Ovary (tissue), 9 donors: ENCODE results near the gene FBXL17. TPM values are rescaled to one million over a fixed set of nuclear protein-coding genes. Genes with fewer than 3 reads are reported as not detected.

ENCODE experiments used
- DNase-seq, 5 donors: peaks; one replicate each; pipeline ENCODE4 v3.0.0-alpha.2; 2019 to 2020
- H3K27ac ChIP-seq, 2 donors: fragments of 200-600 bp; one replicate each; pipeline versions ENCODE4 v1.5.1 to v1.8.0; 2019 to 2022
- H3K27me3 ChIP-seq: fragments of 200-600 bp; one replicate; pipeline ENCODE4 v1.8.0; 2022
- H3K36me3 ChIP-seq: fragments of 200-600 bp; sonication (generic); one replicate; pipeline ENCODE4 v1.5.1; 2019
- H3K4me1 ChIP-seq: one replicate; pipeline ENCODE4 v1.8.1; 2013; ENCODE audit warnings: mild to moderate bottlenecking, moderate library complexity; ENCODE audit not compliant: insufficient read depth
- H3K4me3 ChIP-seq: fragments of 200-600 bp; sonication (generic); one replicate; pipeline ENCODE4 v1.5.1; 2017
- H3K9me3 ChIP-seq, 2 donors: fragments of 200-600 bp in 1 of 2; sonication (generic) in 1 of 2; one replicate each; pipeline versions ENCODE4 v1.5.1 to v1.8.1; 2013 to 2019; ENCODE audit warnings: mild to moderate bottlenecking in 1 of 2, moderate library complexity in 1 of 2
- EP300 ChIP-seq: sonication (generic); formaldehyde crosslinking; IDR thresholded peaks from one replicate; pipeline ENCODE4 v1.6.1; 2017; ENCODE audit warnings: antibody characterized with exemption
- POLR2A ChIP-seq: fragments of 450-650 bp; IDR thresholded peaks from one replicate; pipeline ENCODE4 v1.6.1; 2017; ENCODE audit warnings: antibody characterized with exemption, mild to moderate bottlenecking, moderate library complexity
- WGBS, 3 donors: extraction: QIAGEN DNeasy Blood & Tissue Kit in 1 of 3; methylation state at CpG; one replicate each; pipeline versions ENCODE4 v1.1.5 to v1.1.7; 2013 to 2017; 5-methylcytosine and 5-hydroxymethylcytosine counted together
- intact Hi-C, 4 donors: fragments of 100-400 bp; cut with DNase I; formaldehyde crosslinking; loops; one replicate each; pipeline versions ENCODE4 v1.11.0 to v1.15.1; 2022 to 2023
- polyA plus RNA-seq, 2 donors: library from polyadenylated mRNA; stranded (reverse); fragments of 200-250 nt in 1 of 2; fragments of 350-450 nt in 1 of 2; fragmentation: Illumina TruSeq in 1 of 2; extraction: RNeasy Lipid Tissue Mini Kit (QIAGEN cat#74804) in 1 of 2; gene quantifications; one replicate each; pipeline ENCODE4 v1.2.3, GENCODE V29; 2013 to 2014
- total RNA-seq, 7 donors: library from RNA; depleted of rRNA in 2 of 7; stranded (reverse); fragments of >200 nt in 2 of 7; fragmentation: NEBNext Ultra II Directional in 3 of 7; extraction: Animal tissue kit (Norgen Biotek cat#: 25700) in 3 of 7; gene quantifications; one replicate each; pipeline versions ENCODE4 v1.1.0 to v1.2.4, GENCODE V29; 2016 to 2023
- TF ChIP-seq, protein P1 (sequence below), 3 donors: fragments of 450-650 bp in 2 of 3; fragments of 200-600 bp in 1 of 3; IDR thresholded peaks; one replicate each; pipeline versions ENCODE4 v1.5.1 to v1.8.0; 2016 to 2022; ENCODE audit warnings: antibody characterized with exemption in 3 of 3, mild to moderate bottlenecking in 1 of 3
- donor health status: DM: no; HTN: no; CAD: no; lungs with moderate emphysema.
- donor health status: DM: no; HTN: no; CAD: no.
- donor health status: Bipolar disorder and iron deficiency.
- donor health status: DM: yes; HTN: yes; CAD: no.
- donor health status: DM: no; HTN: no; CAD: no.
- donor health status: DM: yes; HTN: yes; CAD: no.

Gene FBXL17
- total and polyA plus RNA-seq, 9 donors = 6.8 to 20.4 (median 15.9) TPM

DNA sequence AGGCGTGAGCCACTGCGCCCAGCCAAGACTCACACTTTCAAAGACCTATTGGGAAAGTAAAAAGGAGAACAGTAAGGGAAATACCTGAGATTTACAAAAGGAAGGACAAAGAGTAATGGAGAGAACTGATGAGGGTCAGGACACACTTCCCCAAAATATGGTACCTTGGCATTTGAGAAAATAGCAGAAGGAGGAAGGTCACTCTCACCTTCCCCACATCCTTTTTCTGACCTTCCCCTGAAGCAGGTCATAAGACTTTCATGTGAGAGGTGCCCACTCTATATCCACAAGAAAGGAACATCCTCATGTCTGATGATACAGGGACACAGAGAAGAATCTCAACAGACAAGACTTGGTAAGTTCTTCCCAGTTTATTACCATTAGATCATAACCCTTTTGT, 272.8 kb downstream of the FBXL17 start:
- TF ChIP-seq, protein P1, sequence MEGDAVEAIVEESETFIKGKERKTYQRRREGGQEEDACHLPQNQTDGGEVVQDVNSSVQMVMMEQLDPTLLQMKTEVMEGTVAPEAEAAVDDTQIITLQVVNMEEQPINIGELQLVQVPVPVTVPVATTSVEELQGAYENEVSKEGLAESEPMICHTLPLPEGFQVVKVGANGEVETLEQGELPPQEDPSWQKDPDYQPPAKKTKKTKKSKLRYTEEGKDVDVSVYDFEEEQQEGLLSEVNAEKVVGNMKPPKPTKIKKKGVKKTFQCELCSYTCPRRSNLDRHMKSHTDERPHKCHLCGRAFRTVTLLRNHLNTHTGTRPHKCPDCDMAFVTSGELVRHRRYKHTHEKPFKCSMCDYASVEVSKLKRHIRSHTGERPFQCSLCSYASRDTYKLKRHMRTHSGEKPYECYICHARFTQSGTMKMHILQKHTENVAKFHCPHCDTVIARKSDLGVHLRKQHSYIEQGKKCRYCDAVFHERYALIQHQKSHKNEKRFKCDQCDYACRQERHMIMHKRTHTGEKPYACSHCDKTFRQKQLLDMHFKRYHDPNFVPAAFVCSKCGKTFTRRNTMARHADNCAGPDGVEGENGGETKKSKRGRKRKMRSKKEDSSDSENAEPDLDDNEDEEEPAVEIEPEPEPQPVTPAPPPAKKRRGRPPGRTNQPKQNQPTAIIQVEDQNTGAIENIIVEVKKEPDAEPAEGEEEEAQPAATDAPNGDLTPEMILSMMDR (IDR thresholded peaks at IDR 0.05) = no peak
- TF ChIP-seq EP300 = no peak
- TF ChIP-seq POLR2A = no peak
- H3K9me3 ChIP-seq = no peaks in the 10 kb centered on the region
- no peaks in the 10 kb centered on the region for H3K4me1 ChIP-seq
- no peak for DNase-seq
- no peak overlapping the region for H3K27ac ChIP-seq
- WGBS, 3 donors = 96 to 98% (median 98%) methylated on average over 2 of the region's 2 CpGs
- H3K27me3 ChIP-seq = peaks cover 2% of the 10 kb centered on the region
- no peaks in the 10 kb centered on the region for H3K36me3 ChIP-seq
- intact Hi-C loops = no loop called here
- H3K4me3 ChIP-seq = no peak overlapping the region

DNA sequence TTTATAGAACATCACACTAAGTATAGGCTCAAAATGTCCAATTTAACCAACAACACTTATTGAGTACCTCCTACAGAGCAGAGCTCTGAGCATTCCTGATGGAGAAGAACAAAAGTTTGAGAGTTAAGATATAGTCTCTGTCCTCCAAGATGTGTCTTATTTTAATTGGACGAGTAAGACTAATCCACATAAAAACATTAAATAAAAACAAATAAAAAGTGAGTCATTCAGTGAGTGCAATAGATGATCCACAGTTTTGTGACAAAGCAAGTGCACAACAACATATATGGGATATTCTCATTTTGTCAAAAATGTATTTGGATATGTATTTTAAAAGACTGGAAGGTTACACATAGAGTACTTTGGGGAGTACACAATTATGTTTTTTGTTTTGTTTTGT, 277.4 kb downstream of the FBXL17 start:
- no peak overlapping the region for H3K27ac ChIP-seq
- 84 to 98% (median 89%) methylated on average over 1 of the region's 1 CpG for whole genome bisulfite sequencing, 3 donors
- TF ChIP-seq, protein P1 (IDR thresholded peaks at IDR 0.05) = no peak
- no peak for TF ChIP-seq POLR2A
- TF ChIP-seq EP300 = no peak
- H3K4me1 ChIP-seq = no peaks in the 10 kb centered on the region
- no peaks in the 10 kb centered on the region for H3K9me3 ChIP-seq
- intact Hi-C loops = no loop called here
- DNase-seq = no peak
- H3K27me3 ChIP-seq = peaks cover 5% of the 10 kb centered on the region
- no peak overlapping the region for H3K4me3 ChIP-seq
- H3K36me3 ChIP-seq = no peaks in the 10 kb centered on the region

DNA sequence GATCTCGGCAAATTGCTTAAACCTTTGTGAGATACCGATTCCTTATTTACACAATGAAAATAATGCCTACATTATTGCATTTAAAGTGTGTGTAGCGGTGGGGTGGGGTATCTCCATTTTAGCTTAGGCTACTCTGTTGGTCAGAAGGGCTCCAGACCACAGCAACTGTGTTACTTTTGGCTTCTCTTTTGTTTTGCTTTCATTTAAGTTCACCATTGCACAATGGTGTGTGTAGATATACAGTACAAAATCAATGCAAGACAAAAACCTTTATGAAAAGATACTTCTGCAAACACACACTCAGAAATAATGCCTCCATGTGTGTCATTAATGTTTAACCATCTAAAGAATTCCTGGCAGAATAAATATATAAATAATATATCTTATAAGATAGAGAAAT, 279.4 kb downstream of the FBXL17 start:
- TF ChIP-seq, protein P1 (IDR thresholded peaks at IDR 0.05) = no peak
- no peak for TF ChIP-seq POLR2A
- TF ChIP-seq EP300 = no peak
- Histone ChIP-seq H3K27ac (no peak overlapping the region), H3K4me3 (no peak overlapping the region), H3K9me3 (no peaks in the 10 kb centered on the region), H3K27me3 (peaks cover 5% of the 10 kb centered on the region), H3K4me1 (no peaks in the 10 kb centered on the region), H3K36me3 (no peaks in the 10 kb centered on the region)
- DNase-seq = no peak
- intact Hi-C loops = no loop called here
- 92 to 97% (median 96%) methylated on average over 3 of the region's 3 CpGs for WGBS, 3 donors

DNA sequence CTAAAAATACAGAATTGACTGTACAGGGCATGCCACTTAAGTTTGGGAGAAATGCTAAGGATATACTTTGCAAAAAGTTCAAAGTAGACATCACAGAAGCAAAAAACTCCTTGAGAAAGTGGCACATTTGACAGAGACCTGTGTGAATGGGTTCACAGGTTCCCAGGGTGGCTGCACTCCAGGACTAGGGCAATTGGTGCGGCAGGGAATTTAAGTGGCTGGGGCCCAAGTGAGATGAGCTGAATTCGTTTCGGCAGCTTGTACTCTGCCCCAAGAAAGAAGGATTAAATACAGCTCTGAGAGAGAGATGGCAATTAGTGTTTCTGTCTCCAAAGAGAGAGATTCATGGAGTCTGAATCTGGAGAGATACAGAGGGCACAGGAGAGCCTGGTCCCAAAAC, 280.1 kb downstream of the FBXL17 start:
- intact Hi-C loops = no loop called here
- no peak for DNase-seq
- H3K27ac ChIP-seq = no peak overlapping the region
- H3K27me3 ChIP-seq = peaks cover 5% of the 10 kb centered on the region
- no peak overlapping the region for H3K4me3 ChIP-seq
- no peak for TF ChIP-seq EP300
- TF ChIP-seq, protein P1 (IDR thresholded peaks at IDR 0.05) = no peak
- no peak for TF ChIP-seq POLR2A
- H3K9me3 ChIP-seq = no peaks in the 10 kb centered on the region
- H3K36me3 ChIP-seq = no peaks in the 10 kb centered on the region
- H3K4me1 ChIP-seq = no peaks in the 10 kb centered on the region
- 82 to 94% (median 87%) methylated on average over 3 of the region's 3 CpGs for WGBS, 3 donors

DNA sequence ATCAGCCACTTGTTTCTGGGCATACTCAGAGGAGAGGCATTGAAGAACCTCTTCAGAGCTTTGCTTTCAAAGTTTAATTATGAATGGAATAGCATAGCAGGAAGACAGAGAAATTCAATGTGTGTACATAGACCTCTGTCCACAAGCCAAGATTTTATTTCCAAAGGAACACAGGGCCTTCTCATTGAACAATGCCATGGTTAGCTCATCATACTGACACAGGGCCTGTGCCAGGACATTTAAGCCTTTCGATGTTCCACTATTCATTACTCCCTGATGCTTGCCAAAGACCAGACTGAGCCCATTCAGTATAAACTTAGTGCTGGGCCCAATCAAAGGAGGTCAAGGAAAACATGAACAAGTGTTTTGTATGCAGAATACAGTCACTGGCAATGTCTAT, 280.8 kb downstream of the FBXL17 start:
- no peak for DNase-seq
- H3K36me3 ChIP-seq = no peaks in the 10 kb centered on the region
- TF ChIP-seq, protein P1 (IDR thresholded peaks at IDR 0.05) = no peak
- TF ChIP-seq POLR2A = no peak
- TF ChIP-seq EP300 = no peak
- no peak overlapping the region for H3K4me3 ChIP-seq
- peaks cover 5% of the 10 kb centered on the region for H3K27me3 ChIP-seq
- WGBS, 3 donors = 8 to 45% (median 31%) methylated on average over 1 of the region's 1 CpG
- no peaks in the 10 kb centered on the region for H3K9me3 ChIP-seq
- no peaks in the 10 kb centered on the region for H3K4me1 ChIP-seq
- intact Hi-C loops = no loop called here
- no peak overlapping the region for H3K27ac ChIP-seq
